HG02623 (cell line): ENCODE measurements around the gene ALDH1L1.
A peak's percentile ranks its signal among the peaks of the same experiment; 100 is the strongest.
"Not testable (repeated sequence)": the region's sequence is repeated elsewhere in the genome, so short reads cannot be mapped to it uniquely, and the experiment has no call there.

Experiments used
- ATAC-seq: cut with Tn5 transposase; IDR thresholded peaks from one replicate; pipeline ENCODE4 v1.9.1; 2021; ENCODE audit warnings: moderate library complexity; ENCODE audit not compliant: unreplicated experiment

Gene ALDH1L1

GRCh38 chr3:126085841-126086240, 94.5 kb downstream of the ALDH1L1 start:
- no peak for ATAC-seq

- no peak for ATAC-seq
Observed at GRCh38 chr3:126085276-126085675, 95.1 kb downstream of the ALDH1L1 start.

DNA sequence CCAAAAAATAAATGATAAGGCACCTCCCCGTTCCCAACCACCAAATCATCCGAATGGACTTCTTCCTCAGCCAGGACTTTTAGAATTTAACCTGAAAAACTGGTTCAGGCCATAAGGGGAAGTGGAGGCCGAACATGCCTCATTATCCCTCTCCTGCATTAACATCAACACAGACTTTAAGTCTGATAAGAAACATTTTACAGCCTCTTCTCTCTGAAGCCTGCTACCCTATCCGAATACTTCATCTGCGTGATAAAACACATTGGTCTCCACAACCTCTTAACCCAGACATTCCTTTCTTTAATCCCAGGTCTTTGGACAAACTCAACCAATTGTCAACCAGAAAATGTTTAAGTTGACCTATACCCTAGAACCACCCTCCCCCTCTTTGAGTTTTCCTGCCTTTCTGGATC, 95.6 kb downstream of the ALDH1L1 start:
- ATAC-seq = no peak

DNA sequence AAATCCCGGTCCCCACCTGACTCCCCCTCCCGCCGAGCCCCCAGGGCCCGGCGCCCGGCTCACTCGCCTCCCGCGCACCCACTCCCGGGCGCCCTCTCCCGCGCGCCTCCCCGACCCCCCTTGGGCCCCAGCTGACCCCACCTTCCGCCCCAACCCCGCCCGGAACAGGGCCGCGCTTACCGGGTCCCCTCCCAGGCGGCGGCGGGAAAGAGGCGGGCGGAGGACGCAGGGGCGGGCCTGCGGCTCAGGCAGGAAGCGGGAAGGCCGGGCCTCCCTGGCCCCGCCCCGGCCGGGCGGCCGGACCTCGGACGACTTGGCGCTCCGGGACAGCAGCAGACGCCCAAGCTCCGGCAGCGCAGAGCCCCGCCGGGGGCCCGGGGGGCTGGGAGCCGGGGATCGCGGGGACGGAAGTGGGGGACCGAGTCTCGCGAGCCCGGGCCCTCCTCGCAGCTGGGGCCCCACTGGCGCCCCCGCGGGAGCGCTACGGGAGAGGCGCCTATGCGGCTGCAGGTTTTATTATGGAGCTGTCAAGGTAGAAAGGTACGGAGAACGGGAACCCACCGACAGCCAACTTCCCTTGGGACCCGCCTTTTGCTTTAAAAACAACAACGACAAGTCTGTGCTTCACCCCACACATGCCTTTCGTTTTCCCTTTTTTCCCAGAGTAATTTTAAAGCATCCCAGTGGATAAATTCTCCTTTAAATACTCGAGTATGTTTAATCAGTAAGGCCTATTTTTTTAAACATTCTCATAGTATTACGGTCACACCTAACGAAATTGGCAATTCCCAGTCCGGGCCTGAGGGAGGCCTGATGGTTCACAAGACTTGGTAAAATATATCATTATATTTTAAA, 96.2 kb downstream of the ALDH1L1 start, which contains the start of gene SLC41A3:
TSS of gene SLC41A3 (minus strand) at position 212 of the 855 bp plus-strand sequence. CDS start 15,905 bp downstream, outside the sequence.
- ATAC-seq = peak; percentile 95

GRCh38 chr3:126083511-126083912, 96.9 kb downstream of the ALDH1L1 start:
- ATAC-seq = peak; percentile 27

GRCh38 chr3:126083138-126083445, 97.3 kb downstream of the ALDH1L1 start:
- ATAC-seq = no peak

DNA sequence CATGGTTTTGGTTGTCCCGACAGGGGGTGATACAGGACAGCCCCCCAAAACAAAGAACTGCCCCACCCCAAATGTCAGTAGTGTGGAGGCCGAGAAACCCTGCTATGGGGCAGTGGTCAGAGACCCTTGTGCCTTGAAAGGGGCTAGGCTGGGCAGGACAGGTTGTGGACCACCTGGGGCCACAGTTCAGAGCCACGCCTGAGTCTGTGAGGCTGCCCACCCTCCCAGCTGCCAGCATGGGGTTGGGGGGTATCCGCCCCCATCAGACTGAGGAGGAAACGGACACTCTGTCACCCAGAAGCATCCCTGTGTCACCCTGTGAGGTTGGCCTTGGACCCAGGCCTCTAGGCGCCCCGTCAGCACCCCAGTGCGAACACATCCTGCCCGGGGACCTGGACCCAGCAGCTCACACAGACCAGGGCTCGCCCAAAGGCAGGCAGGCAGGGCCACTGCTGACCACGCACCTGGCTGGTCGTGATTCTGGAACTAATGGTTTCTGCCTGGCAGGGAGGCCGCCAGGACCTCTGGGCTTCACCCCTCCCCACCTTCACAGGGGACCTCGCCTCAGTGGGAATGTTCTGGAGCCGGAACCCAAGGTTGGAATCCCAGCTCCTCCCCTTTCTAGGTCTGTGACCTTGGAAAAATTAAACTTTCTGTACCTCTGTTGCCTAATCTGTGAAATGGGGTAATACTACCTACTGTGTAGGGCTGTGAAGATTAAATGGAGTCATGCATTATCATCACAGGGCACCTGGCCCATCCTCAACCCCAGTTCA, 97.8 kb downstream of the ALDH1L1 start:
- ATAC-seq = no peak

DNA sequence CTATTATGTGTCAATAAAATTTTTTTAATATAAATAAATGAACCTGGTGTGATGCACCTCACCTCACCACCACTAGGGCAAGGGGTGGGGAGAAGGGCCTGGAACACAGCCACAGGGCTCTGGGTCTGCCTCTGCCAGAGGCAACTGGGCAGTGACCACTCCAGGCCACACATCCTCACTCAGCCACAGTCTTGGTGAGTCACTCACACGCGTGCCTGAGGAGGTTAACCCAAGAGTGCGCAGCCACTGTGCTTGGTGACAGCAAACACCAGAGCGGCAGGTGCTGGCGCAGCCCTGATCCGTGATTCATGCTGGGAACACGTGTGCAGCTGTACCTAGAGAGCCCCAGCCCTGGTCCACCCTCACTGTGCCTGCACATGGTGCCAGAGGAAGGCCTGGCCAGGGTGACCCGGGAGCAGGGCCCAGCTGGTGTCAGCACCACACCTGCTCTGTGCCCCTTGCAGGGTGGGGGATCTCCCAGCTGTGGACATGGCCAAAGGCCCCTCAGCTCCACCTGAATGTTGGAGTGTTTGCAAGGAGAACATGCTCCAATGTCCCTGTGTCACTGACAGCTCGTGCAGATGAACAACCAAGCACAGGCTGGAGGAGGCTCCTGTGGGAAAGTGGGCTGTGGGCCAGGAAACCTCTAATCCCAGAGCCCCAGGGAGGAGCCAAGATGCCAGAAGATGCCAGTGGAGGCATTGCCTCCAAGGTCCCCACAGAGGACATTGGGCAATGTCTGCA, 98.6 kb downstream of the ALDH1L1 start:
- ATAC-seq = no peak

GRCh38 chr3:126080970-126081369, 99.4 kb downstream of the ALDH1L1 start:
- ATAC-seq = no peak

DNA sequence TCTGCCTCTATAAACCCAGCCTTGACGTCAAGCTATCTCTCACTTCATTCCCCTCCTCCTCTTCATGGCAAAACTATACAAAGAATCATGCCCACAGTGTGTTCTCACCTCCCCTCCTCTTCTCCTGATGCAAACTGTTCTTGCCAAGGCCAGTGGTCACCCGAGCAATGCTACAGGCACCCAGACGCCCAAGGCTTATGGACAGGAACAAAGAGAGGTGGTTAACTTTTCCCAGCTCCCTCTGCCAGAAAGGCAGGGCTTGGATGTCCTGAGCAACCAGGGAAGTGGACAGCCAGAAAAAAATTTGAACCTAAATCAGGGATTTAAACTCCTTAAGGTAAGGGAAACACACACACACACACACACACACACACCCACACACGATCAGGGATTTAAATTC, 101.5 kb downstream of the ALDH1L1 start:
- no peak for ATAC-seq

- ATAC-seq = no peak
Observed at GRCh38 chr3:126077754-126078153, 102.6 kb downstream of the ALDH1L1 start.

- ATAC-seq = no peak
Observed at GRCh38 chr3:126076140-126076539, 104.2 kb downstream of the ALDH1L1 start.

DNA sequence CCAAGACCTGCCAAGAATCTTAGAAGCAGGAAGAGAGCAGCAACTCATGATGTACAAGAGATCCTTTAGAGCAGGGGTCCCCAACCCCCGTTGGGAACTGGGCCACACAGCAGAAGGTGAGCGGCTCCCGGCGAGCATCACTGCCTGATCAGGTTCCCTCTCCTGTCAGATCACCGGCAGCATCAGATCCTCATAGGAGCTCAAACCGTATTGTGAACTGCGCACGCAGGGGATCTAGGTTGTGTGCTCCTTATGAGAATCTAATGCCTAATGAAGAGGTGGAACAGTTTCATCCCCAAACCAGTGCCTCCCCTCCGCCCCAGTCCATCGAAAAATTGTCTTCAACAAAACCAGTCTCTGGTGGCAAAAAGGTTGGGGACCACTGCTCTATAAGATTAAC, 110.2 kb downstream of the ALDH1L1 start:
- no peak for ATAC-seq

DNA sequence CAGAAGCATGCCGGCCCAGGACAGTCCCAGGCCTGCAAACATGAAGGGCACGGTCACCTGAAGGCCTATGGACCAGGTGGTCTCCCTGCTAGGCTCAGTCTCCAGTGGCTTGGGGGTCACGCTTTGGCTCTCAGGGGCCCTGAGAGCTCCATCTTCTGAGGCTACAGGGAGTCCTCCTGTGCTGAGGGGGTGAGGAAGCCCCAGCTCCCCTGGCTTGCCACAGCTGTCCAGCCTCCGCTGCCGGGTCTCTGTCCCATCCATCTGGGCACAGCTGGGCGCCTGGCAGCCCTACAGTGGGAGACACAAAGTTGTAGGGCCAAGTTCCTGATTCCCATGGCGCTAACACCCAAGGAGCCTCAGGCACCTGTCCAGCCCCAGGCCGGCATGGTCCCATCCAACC, 112.4 kb downstream of the ALDH1L1 start:
- no peak for ATAC-seq

DNA sequence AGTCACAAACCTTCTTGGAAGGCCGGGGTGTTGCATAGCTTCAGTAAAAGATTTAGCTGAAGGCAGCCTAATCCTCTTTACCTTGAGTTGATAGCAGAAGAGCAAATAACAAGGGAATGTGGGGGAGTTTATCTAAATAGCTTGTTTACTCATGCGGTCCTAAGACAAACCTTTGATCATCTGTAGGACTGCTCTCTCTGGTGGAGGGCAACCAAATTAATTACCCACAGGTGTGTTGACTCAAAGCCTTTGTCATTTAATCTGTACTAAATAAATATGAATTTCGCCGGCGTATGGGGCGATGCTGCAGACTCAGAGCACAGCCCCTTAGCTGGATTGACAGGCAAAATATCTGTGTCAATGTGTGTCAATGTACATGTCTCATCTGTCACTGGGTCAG, 113.7 kb downstream of the ALDH1L1 start:
- not testable (repeated sequence) for ATAC-seq

GRCh38 chr3:126065876-126066275, 114.5 kb downstream of the ALDH1L1 start:
- ATAC-seq = no peak

DNA sequence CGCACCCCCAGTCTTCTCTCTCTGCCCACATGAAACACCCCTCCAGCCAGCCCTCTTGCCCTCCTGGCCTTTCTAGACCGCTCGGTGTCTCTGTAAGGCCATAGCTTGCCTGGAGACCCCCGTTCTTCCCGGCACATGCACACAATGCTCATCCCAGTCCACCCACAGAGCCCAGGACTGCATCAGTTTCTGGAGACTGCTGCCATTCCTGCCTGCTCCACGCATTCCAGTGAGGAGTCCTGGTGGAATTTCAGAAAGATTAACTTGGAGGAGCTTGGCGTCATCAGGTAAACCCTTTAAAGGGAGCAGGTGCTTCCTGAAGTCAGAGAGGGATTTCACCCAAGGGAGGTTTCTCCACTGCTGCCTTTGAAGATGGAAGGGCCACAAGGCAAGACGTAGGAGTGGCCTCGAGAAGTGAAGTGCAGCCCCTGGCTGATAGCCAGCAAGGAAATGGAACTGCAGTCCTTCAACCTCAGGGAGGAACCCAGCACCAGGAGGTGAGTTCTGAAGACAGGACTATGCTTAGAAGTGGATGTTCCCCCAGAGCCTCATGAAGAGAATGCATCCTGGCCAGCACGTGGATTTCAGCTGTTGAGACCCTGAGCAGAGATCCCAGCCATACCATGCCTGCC, 115.6 kb downstream of the ALDH1L1 start:
- ATAC-seq = no peak

GRCh38 chr3:126063358-126063965, 116.9 kb downstream of the ALDH1L1 start:
- ATAC-seq = no peak

GRCh38 chr3:126061301-126062032, 118.9 kb downstream of the ALDH1L1 start:
- no peak for ATAC-seq

DNA sequence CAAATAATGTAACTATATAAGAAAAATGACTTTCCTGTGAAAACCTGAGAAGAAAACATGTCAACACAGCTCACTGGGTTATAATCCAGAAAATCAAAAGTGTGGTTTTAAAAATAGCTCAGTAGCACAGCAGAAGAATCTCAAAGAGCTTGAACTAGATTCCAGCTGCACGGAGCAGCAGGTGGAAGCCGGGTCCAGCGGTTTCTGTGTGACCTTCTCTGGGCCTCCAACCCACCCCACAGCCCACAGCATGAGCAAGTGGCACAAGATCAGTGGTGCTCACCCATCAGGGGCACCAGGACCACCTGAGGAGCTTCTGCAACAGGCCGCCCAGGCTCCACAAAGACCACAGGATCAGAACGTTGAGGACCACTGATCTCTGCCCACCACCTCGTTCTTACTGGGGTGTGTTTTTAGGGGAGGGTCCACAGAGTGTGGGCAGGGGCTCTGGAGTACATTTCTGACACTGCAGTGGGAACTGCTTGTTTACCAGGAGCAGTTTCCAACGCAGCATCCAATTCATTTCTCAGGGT, 119.7 kb downstream of the ALDH1L1 start:
- ATAC-seq = no peak
